Testis (tissue), 2 donors: ENCODE results near the gene ARHGAP26.

Experiments used
- POLR2A ChIP-seq: fragments of 450-650 bp; IDR thresholded peaks from one replicate; pipeline ENCODE4 v1.6.1; 2017; ENCODE audit warnings: antibody characterized with exemption, mild to moderate bottlenecking, moderate library complexity
- TF ChIP-seq, protein P1 (sequence below), 3 experiments: fragments of 450-650 bp in 2 of 3; fragments of 200-600 bp in 1 of 3; sonication (generic) in 1 of 3; IDR thresholded peaks; one replicate each; pipeline ENCODE4 v1.5.1; 2016 to 2019; ENCODE audit warnings: antibody characterized with exemption in 3 of 3, mild to moderate bottlenecking in 2 of 3, moderate library complexity in 1 of 3

DNA sequence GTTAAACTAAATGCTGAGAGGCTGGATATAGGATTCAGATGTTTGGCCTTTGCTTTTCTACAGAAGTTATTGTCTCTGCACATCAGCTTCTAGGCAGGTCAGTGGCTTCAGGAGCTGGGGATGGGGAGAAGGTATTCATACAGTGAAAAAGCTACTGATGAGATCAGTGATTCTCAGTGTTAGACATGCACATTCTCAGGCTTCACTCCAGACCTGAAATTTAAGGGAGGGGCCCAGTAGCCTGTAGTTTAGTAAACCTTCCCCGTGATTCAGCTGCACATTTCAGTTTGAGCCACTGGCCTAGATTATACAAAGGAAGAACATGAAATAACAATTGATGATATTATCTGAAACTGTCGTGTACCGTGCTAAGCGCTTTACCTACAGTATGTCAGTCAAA is 127.2 kb downstream of the ARHGAP26 start:
- TF ChIP-seq, protein P1, sequence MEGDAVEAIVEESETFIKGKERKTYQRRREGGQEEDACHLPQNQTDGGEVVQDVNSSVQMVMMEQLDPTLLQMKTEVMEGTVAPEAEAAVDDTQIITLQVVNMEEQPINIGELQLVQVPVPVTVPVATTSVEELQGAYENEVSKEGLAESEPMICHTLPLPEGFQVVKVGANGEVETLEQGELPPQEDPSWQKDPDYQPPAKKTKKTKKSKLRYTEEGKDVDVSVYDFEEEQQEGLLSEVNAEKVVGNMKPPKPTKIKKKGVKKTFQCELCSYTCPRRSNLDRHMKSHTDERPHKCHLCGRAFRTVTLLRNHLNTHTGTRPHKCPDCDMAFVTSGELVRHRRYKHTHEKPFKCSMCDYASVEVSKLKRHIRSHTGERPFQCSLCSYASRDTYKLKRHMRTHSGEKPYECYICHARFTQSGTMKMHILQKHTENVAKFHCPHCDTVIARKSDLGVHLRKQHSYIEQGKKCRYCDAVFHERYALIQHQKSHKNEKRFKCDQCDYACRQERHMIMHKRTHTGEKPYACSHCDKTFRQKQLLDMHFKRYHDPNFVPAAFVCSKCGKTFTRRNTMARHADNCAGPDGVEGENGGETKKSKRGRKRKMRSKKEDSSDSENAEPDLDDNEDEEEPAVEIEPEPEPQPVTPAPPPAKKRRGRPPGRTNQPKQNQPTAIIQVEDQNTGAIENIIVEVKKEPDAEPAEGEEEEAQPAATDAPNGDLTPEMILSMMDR (IDR thresholded peaks at IDR 0.05), result no peak
- TF ChIP-seq POLR2A, result no peak
